ENCODE data around the gene EIF4B.

DNA sequence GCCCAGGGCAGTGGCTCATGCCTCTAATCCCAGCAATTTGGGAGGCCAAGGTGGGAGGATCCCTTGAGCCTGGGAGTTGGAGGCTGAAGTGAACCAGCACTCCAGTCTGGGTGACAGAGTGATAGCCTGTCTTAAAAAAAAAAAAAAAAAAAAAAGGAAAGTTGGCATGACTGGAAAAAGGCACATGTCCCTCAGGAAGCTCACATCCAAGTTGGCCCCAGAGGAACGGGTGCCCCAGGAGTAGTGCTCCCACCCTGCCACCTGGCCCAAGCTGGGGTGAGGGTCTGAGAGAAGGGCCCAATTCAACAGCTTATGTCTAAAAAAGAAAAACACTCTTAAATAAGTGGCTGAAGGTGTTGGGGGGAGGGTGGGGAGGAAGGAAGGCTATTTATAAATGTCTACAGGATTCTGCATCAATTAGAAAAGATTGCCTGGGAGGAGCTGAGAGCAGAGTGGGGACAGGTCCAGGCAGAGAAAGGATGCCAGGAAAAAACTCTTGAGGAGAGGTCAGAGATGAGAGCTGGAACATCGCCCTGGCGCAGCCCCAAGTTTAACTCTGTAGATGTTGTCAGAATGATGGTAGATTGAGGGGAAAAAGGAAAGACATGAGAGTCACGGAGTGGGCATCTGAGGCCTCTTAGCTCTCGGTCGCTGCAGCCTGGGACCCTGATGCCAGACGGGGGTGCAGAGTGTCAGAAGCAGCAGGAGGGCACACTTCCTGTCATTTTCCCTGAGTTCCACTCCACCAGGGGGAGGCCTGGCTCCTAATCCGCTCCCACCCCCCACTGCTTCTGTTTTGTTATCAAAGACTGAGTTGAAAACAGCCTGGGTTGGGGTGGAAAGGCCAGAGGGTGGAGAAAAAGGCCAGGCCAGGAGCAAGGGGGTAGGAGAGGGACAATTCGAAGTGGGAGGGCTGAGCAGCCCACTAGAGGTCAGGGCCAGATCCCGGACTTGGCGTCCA is 65.6 kb downstream of the EIF4B start:
- TF ChIP-seq ISL1 (CRISPR knock-in tag; IDR thresholded peaks at IDR 0.05), result peak; percentile 15; the same call in 1 of the 2 replicates
- 0 out of 2 replicates have a peak, but pooled peaks have one; percentile 31 for TF ChIP-seq CSDC2 (CRISPR knock-in tag; IDR thresholded peaks at IDR 0.05)
- TF ChIP-seq TCF4 (CRISPR knock-in tag; IDR thresholded peaks at IDR 0.05; ENCODE audit: borderline replicate concordance), result no peak
- TF ChIP-seq, protein P1, sequence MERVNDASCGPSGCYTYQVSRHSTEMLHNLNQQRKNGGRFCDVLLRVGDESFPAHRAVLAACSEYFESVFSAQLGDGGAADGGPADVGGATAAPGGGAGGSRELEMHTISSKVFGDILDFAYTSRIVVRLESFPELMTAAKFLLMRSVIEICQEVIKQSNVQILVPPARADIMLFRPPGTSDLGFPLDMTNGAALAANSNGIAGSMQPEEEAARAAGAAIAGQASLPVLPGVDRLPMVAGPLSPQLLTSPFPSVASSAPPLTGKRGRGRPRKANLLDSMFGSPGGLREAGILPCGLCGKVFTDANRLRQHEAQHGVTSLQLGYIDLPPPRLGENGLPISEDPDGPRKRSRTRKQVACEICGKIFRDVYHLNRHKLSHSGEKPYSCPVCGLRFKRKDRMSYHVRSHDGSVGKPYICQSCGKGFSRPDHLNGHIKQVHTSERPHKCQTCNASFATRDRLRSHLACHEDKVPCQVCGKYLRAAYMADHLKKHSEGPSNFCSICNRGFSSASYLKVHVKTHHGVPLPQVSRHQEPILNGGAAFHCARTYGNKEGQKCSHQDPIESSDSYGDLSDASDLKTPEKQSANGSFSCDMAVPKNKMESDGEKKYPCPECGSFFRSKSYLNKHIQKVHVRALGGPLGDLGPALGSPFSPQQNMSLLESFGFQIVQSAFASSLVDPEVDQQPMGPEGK (CRISPR knock-in tag; IDR thresholded peaks at IDR 0.05; ENCODE audit: borderline replicate concordance), result no peak
- TF ChIP-seq ARNTL (CRISPR knock-in tag; IDR thresholded peaks at IDR 0.05; ENCODE audit: borderline replicate concordance, low read depth), result no peak
- TF ChIP-seq ZFP30 (CRISPR knock-in tag; IDR thresholded peaks at IDR 0.05), result no peak
- TF ChIP-seq OSR1 (CRISPR knock-in tag; IDR thresholded peaks at IDR 0.05), result no peak
- TF ChIP-seq PPARA (CRISPR knock-in tag; IDR thresholded peaks at IDR 0.05; ENCODE audit: borderline replicate concordance), result no peak
- TF ChIP-seq, protein P2, sequence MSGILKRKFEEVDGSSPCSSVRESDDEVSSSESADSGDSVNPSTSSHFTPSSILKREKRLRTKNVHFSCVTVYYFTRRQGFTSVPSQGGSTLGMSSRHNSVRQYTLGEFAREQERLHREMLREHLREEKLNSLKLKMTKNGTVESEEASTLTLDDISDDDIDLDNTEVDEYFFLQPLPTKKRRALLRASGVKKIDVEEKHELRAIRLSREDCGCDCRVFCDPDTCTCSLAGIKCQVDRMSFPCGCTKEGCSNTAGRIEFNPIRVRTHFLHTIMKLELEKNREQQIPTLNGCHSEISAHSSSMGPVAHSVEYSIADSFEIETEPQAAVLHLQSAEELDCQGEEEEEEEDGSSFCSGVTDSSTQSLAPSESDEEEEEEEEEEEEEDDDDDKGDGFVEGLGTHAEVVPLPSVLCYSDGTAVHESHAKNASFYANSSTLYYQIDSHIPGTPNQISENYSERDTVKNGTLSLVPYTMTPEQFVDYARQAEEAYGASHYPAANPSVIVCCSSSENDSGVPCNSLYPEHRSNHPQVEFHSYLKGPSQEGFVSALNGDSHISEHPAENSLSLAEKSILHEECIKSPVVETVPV (CRISPR knock-in tag; IDR thresholded peaks at IDR 0.05), result no peak
- TF ChIP-seq ZNF8 (CRISPR knock-in tag; IDR thresholded peaks at IDR 0.05), result no peak
- no peak for TF ChIP-seq ZC3H10 (CRISPR knock-in tag; IDR thresholded peaks at IDR 0.05)
- TF ChIP-seq, protein P3, sequence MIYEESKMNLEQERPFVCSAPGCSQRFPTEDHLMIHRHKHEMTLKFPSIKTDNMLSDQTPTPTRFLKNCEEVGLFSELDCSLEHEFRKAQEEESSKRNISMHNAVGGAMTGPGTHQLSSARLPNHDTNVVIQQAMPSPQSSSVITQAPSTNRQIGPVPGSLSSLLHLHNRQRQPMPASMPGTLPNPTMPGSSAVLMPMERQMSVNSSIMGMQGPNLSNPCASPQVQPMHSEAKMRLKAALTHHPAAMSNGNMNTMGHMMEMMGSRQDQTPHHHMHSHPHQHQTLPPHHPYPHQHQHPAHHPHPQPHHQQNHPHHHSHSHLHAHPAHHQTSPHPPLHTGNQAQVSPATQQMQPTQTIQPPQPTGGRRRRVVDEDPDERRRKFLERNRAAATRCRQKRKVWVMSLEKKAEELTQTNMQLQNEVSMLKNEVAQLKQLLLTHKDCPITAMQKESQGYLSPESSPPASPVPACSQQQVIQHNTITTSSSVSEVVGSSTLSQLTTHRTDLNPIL (CRISPR knock-in tag; IDR thresholded peaks at IDR 0.05; ENCODE audit: low read depth), result no peak
- peak; percentile 37; the same call in 1 of the 2 replicates for TF ChIP-seq ZFP3 (CRISPR knock-in tag; IDR thresholded peaks at IDR 0.05)

Data from SK-N-SH treated with all-trans-retinoic acid at 6 μM for 48 hours (cell line).